IPS-18a (cell line): ENCODE results near the gene ZNF536.
A peak's percentile ranks its signal among the peaks of the same experiment; 100 is the strongest.

Experiments used
- H3K27ac ChIP-seq: one replicate; pipeline ENCODE4 v1.5.1; 2013; ENCODE audit warnings: low read length
- H3K27me3 ChIP-seq: one replicate; pipeline ENCODE4 v1.6.1; 2013; ENCODE audit warnings: mild to moderate bottlenecking, low read length; ENCODE audit not compliant: control insufficient read depth, insufficient read depth
- H3K36me3 ChIP-seq: one replicate; pipeline ENCODE4 v1.6.1; 2013; ENCODE audit warnings: low read depth, low read length; ENCODE audit not compliant: control insufficient read depth
- H3K4me1 ChIP-seq: one replicate; pipeline ENCODE4 v1.6.1; 2013; ENCODE audit warnings: low read depth, low read length; ENCODE audit not compliant: control insufficient read depth
- H3K4me3 ChIP-seq: one replicate; pipeline ENCODE4 v1.5.1; 2013; ENCODE audit warnings: low read length
- H3K9ac ChIP-seq: one replicate; pipeline ENCODE4 v1.6.1; 2013; ENCODE audit warnings: mild to moderate bottlenecking, low read length, moderate library complexity
- H3K9me3 ChIP-seq: one replicate; pipeline ENCODE4 v1.6.1; 2013; ENCODE audit warnings: low read depth, low read length; ENCODE audit not compliant: control insufficient read depth

ZNF536 gene

DNA sequence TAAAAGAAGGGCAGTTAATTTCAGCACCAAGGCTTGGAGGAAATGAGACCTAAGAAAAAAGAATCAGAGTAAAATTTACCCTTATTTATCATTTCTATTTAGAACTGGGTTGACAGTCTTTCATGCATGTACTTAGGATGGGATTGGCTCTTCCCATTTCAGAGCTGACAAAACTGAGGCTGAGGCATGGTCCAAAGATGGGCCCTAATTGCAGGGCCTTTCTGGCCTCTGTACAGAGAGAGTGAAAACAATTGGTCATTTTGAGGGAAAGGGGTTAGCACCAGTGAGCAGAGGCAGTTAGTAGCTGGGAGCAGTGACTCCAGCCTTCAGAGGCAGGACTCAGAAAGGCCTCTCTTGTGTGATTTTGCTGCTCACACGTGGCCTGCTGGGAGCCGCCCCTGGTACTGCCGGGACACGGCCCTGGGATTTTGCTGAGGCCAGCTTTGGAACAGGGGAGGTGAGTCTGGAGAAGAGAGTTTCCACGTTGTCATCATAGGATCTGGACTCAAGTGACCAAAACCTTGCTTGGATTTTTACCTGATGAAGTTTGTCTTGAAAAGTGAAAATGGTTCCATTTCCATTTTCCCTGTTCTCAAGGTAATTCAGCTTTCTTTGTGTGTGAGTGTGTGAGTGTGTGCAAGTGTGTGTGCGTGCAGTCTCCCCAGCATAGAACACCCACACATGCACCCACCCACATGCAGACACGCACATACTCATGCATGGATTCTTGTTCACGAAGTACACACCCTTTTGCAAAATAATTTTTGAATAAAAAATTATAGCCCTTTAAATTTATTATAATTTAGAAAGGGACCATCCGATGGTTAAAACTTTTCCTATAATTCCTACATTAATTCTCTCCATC is at the start of gene ZNF536:
Gene ZNF536 (plus strand): TSS at position 425 of the 865 bp plus-strand sequence. CDS start 71,179 bp downstream, outside the sequence.
- Histone ChIP-seq H3K4me1 (peaks cover 25% of the 10 kb centered on the region), H3K27ac (peak within 1 kb of the TSS; percentile 86), H3K4me3 (peak within 1 kb of the TSS; percentile 39), H3K27me3 (peaks cover 27% of the 10 kb centered on the region), H3K36me3 (no peaks in the 10 kb centered on the region), H3K9ac (peak within 1 kb of the TSS; percentile 35), H3K9me3 (no peaks in the 10 kb centered on the region)

DNA sequence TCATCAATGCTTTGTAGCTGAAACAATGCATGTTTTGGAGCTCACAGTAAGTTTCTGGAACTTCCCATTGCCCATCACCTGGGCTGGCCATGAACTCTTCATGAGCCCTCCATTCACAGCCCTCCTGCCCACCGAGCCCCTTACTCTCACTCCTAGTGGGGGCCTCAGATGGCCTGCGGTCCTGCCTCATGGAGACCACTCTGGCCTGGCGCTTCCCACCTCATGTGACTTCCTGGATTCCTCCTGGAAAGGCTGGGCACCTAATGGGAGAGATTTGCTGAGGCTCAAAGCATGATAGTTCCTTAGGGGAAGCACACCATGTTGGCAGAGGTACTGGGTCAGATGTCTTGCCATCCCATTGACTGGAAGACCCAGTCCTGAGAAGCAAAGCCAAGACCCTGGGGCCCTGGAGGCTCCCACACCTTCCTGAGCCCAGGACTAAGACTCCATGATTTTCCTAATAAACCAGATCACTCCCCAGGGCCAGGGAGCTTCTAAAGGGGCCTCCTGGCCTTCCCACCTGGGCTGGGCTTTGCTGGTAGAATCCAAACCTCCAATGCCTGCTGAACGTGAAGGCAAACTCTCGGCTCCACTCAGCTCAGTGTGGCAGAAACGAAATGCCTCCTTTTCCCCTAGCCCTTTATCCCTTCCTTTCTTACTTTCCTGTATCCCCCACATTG is 49.4 kb upstream of the ZNF536 start:
- H3K9me3 ChIP-seq, result no peaks in the 10 kb centered on the region

DNA sequence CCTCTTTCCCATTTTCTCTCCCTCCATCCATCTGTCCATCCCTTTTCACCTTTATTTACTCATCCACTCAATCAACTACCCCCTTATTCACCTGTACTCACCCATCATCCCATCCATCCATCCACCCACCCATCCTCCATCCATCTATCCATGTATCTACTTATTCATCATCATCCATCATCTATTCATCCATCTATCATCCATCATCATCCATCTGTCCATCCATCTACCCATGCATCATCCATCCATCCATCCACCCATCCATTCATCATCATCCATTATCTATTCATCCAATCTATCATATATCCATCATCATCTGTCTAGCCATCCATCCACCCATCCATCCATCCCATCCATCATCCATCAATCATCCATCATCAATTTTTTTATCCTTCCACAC is 48.3 kb upstream of the ZNF536 start:
- Histone ChIP-seq H3K4me1 (no peaks in the 10 kb centered on the region), H3K27me3 (no peaks in the 10 kb centered on the region)

More for the DNA sequence above, 49.4 kb upstream of the ZNF536 start:
- Histone ChIP-seq H3K4me3 (no peak overlapping the region), H3K27ac (no peak overlapping the region), H3K36me3 (no peaks in the 10 kb centered on the region), H3K9ac (no peak overlapping the region), H3K4me1 (no peaks in the 10 kb centered on the region), H3K27me3 (no peaks in the 10 kb centered on the region)

DNA sequence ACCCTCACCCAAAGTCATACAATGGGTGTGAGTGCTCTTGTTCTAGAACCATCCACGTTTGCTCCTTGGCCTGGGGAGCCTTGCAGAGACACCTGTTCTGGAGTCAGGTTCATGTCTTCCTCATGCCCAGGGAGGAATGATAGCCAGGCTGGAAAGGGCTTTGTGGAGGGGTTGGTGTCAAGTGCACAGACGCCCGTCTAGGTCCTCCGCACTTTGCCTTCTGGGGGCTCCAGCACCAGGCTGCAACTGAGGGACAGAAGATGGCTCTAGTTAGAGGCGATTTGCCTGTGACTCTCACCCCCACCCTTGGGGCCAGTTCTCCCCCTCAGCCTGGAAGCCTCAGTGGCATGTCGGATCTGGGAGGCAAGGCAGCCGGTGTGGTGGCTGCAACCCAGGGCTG is 47.2 kb upstream of the ZNF536 start:
- Histone ChIP-seq H3K4me1 (no peaks in the 10 kb centered on the region), H3K27me3 (no peaks in the 10 kb centered on the region), H3K4me3 (no peak overlapping the region), H3K9me3 (no peaks in the 10 kb centered on the region), H3K9ac (no peak overlapping the region), H3K36me3 (no peaks in the 10 kb centered on the region), H3K27ac (no peak overlapping the region)

More for the DNA sequence above, 48.3 kb upstream of the ZNF536 start:
- no peaks in the 10 kb centered on the region for H3K9me3 ChIP-seq
- no peak overlapping the region for H3K9ac ChIP-seq
- no peaks in the 10 kb centered on the region for H3K36me3 ChIP-seq
- H3K4me3 ChIP-seq, result no peak overlapping the region
- H3K27ac ChIP-seq, result no peak overlapping the region

- Histone ChIP-seq H3K9me3 (no peaks in the 10 kb centered on the region), H3K27ac (no peak overlapping the region), H3K36me3 (no peaks in the 10 kb centered on the region), H3K4me1 (no peaks in the 10 kb centered on the region), H3K9ac (no peak overlapping the region), H3K27me3 (no peaks in the 10 kb centered on the region), H3K4me3 (no peak overlapping the region)
Measured at GRCh38 chr19:30325676-30326392, 46.4 kb upstream of the ZNF536 start.

DNA sequence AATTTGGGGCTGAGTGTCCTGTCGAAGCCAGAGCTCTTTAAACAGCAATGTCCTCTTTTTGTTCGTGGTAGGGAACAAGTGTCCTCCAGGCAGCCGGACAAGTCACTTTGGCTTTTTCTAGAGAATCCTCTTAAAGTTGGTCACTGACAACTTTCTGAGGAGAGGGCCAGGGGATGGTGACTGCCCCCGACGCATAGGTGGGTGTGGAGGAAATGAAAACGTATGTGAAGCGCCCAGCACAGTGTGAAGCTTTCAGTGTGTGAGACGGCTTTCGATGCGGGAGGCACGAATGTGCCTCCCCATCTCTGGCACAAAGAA is 45.8 kb upstream of the ZNF536 start:
- Histone ChIP-seq H3K9me3 (no peaks in the 10 kb centered on the region), H3K36me3 (no peaks in the 10 kb centered on the region), H3K9ac (no peak overlapping the region), H3K4me1 (no peaks in the 10 kb centered on the region), H3K27me3 (no peaks in the 10 kb centered on the region), H3K27ac (no peak overlapping the region), H3K4me3 (no peak overlapping the region)

DNA sequence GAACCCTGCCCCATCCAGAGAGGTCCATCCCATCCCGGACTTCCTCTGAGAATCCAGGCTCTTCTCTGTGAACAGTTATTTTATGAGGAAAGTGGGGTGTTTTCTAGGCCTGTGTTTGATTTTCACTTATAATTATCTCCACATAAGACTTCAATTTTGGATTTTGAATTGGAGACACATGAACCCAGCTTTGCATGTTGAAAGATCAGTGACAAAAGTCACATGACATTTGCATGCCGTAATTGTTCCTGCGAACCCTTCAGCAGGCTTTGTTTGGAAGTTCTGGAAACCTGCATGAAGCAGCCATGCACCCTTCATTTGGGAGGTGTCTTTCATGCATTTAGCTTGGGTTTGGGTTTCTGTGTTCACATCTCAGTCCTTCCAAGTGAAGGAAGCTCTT is 44.9 kb upstream of the ZNF536 start:
- Histone ChIP-seq H3K9me3 (no peaks in the 10 kb centered on the region), H3K27me3 (no peaks in the 10 kb centered on the region), H3K9ac (no peak overlapping the region), H3K4me3 (no peak overlapping the region), H3K36me3 (no peaks in the 10 kb centered on the region), H3K4me1 (no peaks in the 10 kb centered on the region), H3K27ac (no peak overlapping the region)

DNA sequence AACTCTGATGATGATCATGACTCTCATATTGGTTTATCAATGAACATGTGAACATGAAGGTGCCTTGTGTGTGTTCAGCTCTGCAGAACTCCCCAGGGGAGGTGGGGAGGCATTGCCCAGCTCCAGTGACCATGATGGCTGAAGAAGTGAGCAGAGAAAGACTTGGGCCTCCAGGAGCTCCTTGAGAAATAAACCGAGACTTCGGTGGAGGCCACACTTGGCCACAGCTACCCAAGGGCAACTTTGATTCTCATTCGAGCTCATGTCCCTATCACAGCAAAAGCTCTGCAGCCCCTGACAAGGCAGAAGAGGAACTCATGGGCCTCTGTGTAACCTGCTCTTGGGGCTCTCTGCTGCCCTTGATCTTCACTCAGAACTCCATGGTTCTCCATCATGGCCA is 44.1 kb upstream of the ZNF536 start:
- Histone ChIP-seq H3K27me3 (no peaks in the 10 kb centered on the region), H3K9me3 (no peaks in the 10 kb centered on the region), H3K9ac (no peak overlapping the region), H3K4me3 (no peak overlapping the region), H3K27ac (no peak overlapping the region), H3K4me1 (no peaks in the 10 kb centered on the region), H3K36me3 (no peaks in the 10 kb centered on the region)

DNA sequence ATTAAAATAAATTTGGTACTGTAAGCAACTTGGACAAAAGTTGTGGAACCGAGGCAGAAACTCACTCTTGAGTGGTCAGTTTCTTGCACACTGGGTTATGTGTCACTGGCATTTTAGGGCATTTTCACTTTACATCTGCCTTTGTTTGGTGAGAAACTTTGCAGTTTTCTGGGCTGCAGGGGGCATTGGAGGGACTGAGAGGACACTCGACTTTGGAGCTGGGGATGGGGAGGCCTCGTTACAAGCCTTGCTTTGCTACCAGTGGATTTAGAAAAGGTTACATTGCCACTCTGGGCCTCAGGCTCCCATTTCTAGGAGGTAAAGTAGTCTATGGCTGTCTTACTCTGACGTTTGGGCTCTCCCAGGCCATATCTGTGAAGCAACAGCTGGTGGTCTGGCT is 41.9 kb upstream of the ZNF536 start:
- Histone ChIP-seq H3K36me3 (no peaks in the 10 kb centered on the region), H3K9ac (no peak overlapping the region), H3K4me3 (no peak overlapping the region), H3K27me3 (no peaks in the 10 kb centered on the region), H3K27ac (no peak overlapping the region), H3K4me1 (no peaks in the 10 kb centered on the region), H3K9me3 (no peaks in the 10 kb centered on the region)

- Histone ChIP-seq H3K4me1 (no peaks in the 10 kb centered on the region), H3K9ac (no peak overlapping the region), H3K4me3 (no peak overlapping the region), H3K36me3 (no peaks in the 10 kb centered on the region), H3K27ac (no peak overlapping the region), H3K9me3 (no peaks in the 10 kb centered on the region), H3K27me3 (no peaks in the 10 kb centered on the region)
Measured at GRCh38 chr19:30332445-30333234, 39.5 kb upstream of the ZNF536 start.
